Measurements from ENCODE around the gene GLB1L2. TPM values are rescaled to one million over a fixed set of nuclear protein-coding genes. Genes with fewer than 3 reads are reported as not detected.

The GLB1L2 gene
- total and polyA plus RNA-seq, 2 donors = 0.46 to 0.47 TPM

GRCh38 chr11:134290646-134291045 lies 41.1 kb upstream of the GLB1L2 start:
- DNase-seq (ENCODE audit: low read depth in 6 of 9, low spot score in 9 of 9) = no peak
- WGBS = 97% methylated on average over 7 of the region's 7 CpGs
- Histone ChIP-seq H3K4me1 (ENCODE audit: control insufficient read depth in 2 of 2, insufficient read depth in 2 of 2, low read length in 2 of 2) (no peaks in the 10 kb centered on the region), H3K27me3 (ENCODE audit: control insufficient read depth in 2 of 2, insufficient read depth in 1 of 2, low read length in 1 of 2) (peaks cover 0 to 3% of the 10 kb centered on the region in 2 donors), H3K4me3 (ENCODE audit: low read length in 2 of 2) (no peak overlapping the region), H3K27ac (ENCODE audit: low read depth in 1 of 2, low read length in 1 of 2) (no peak overlapping the region), H3K36me3 (ENCODE audit: control insufficient read depth in 2 of 2, insufficient read depth in 2 of 2, low read length in 1 of 2) (no peaks in the 10 kb centered on the region), H3K9me3 (ENCODE audit: control insufficient read depth in 2 of 2, insufficient read depth in 1 of 2, low read length in 1 of 2) (no peaks in the 10 kb centered on the region)

- Histone ChIP-seq H3K27me3 (ENCODE audit: control insufficient read depth in 2 of 2, insufficient read depth in 1 of 2, low read length in 1 of 2) (peaks cover 0 to 3% of the 10 kb centered on the region in 2 donors), H3K4me1 (ENCODE audit: control insufficient read depth in 2 of 2, insufficient read depth in 2 of 2, low read length in 2 of 2) (no peaks in the 10 kb centered on the region), H3K9me3 (ENCODE audit: control insufficient read depth in 2 of 2, insufficient read depth in 1 of 2, low read length in 1 of 2) (no peaks in the 10 kb centered on the region), H3K4me3 (ENCODE audit: low read length in 2 of 2) (no peak overlapping the region), H3K27ac (ENCODE audit: low read depth in 1 of 2, low read length in 1 of 2) (no peak overlapping the region), H3K36me3 (ENCODE audit: control insufficient read depth in 2 of 2, insufficient read depth in 2 of 2, low read length in 1 of 2) (no peaks in the 10 kb centered on the region)
- WGBS = 97% methylated on average over 6 of the region's 6 CpGs
- DNase-seq (ENCODE audit: low read depth in 6 of 9, low spot score in 9 of 9) = no peak
Observed at GRCh38 chr11:134291196-134291595, 40.6 kb upstream of the GLB1L2 start.

- no peak for DNase-seq (ENCODE audit: low read depth in 6 of 9, low spot score in 9 of 9)
- Histone ChIP-seq H3K27ac (ENCODE audit: low read depth in 1 of 2, low read length in 1 of 2) (no peak overlapping the region), H3K36me3 (ENCODE audit: control insufficient read depth in 2 of 2, insufficient read depth in 2 of 2, low read length in 1 of 2) (no peaks in the 10 kb centered on the region), H3K4me3 (ENCODE audit: low read length in 2 of 2) (no peak overlapping the region), H3K4me1 (ENCODE audit: control insufficient read depth in 2 of 2, insufficient read depth in 2 of 2, low read length in 2 of 2) (no peaks in the 10 kb centered on the region), H3K27me3 (ENCODE audit: control insufficient read depth in 2 of 2, insufficient read depth in 1 of 2, low read length in 1 of 2) (peaks cover 0 to 3% of the 10 kb centered on the region in 2 donors), H3K9me3 (ENCODE audit: control insufficient read depth in 2 of 2, insufficient read depth in 1 of 2, low read length in 1 of 2) (no peaks in the 10 kb centered on the region)
- 95% methylated on average over 15 of the region's 15 CpGs for WGBS
Observed at GRCh38 chr11:134292661-134293060, 39.1 kb upstream of the GLB1L2 start.

GRCh38 chr11:134293119-134294113 lies 38.4 kb upstream of the GLB1L2 start:
- no peak for DNase-seq (ENCODE audit: low read depth in 6 of 9, low spot score in 9 of 9)
- Histone ChIP-seq H3K9me3 (ENCODE audit: control insufficient read depth in 2 of 2, insufficient read depth in 1 of 2, low read length in 1 of 2) (no peaks in the 10 kb centered on the region), H3K4me1 (ENCODE audit: control insufficient read depth in 2 of 2, insufficient read depth in 2 of 2, low read length in 2 of 2) (no peaks in the 10 kb centered on the region), H3K4me3 (ENCODE audit: low read length in 2 of 2) (no peak overlapping the region), H3K36me3 (ENCODE audit: control insufficient read depth in 2 of 2, insufficient read depth in 2 of 2, low read length in 1 of 2) (no peaks in the 10 kb centered on the region), H3K27ac (ENCODE audit: low read depth in 1 of 2, low read length in 1 of 2) (no peak overlapping the region), H3K27me3 (ENCODE audit: control insufficient read depth in 2 of 2, insufficient read depth in 1 of 2, low read length in 1 of 2) (peaks cover 0 to 3% of the 10 kb centered on the region in 2 donors)
- WGBS = 91% methylated on average over 20 of the region's 20 CpGs

- no peaks in the 10 kb centered on the region for H3K9me3 ChIP-seq (ENCODE audit: control insufficient read depth in 2 of 2, insufficient read depth in 1 of 2, low read length in 1 of 2)
- peaks cover 0 to 3% of the 10 kb centered on the region in 2 donors for H3K27me3 ChIP-seq (ENCODE audit: control insufficient read depth in 2 of 2, insufficient read depth in 1 of 2, low read length in 1 of 2)
- no peak for DNase-seq (ENCODE audit: low read depth in 6 of 9, low spot score in 9 of 9)
- no peaks in the 10 kb centered on the region for H3K36me3 ChIP-seq (ENCODE audit: control insufficient read depth in 2 of 2, insufficient read depth in 2 of 2, low read length in 1 of 2)
- H3K4me3 ChIP-seq (ENCODE audit: low read length in 2 of 2) = no peak overlapping the region
- no peaks in the 10 kb centered on the region for H3K4me1 ChIP-seq (ENCODE audit: control insufficient read depth in 2 of 2, insufficient read depth in 2 of 2, low read length in 2 of 2)
- H3K27ac ChIP-seq (ENCODE audit: low read depth in 1 of 2, low read length in 1 of 2) = no peak overlapping the region
- WGBS = 89% methylated on average over 9 of the region's 9 CpGs
Observed at GRCh38 chr11:134294664-134295063, 37.1 kb upstream of the GLB1L2 start.

- Histone ChIP-seq H3K27ac (ENCODE audit: low read depth in 1 of 2, low read length in 1 of 2) (no peak overlapping the region), H3K4me3 (ENCODE audit: low read length in 2 of 2) (no peak overlapping the region), H3K27me3 (ENCODE audit: control insufficient read depth in 2 of 2, insufficient read depth in 1 of 2, low read length in 1 of 2) (peaks cover 0 to 6% of the 10 kb centered on the region in 2 donors), H3K9me3 (ENCODE audit: control insufficient read depth in 2 of 2, insufficient read depth in 1 of 2, low read length in 1 of 2) (no peaks in the 10 kb centered on the region), H3K36me3 (ENCODE audit: control insufficient read depth in 2 of 2, insufficient read depth in 2 of 2, low read length in 1 of 2) (no peaks in the 10 kb centered on the region), H3K4me1 (ENCODE audit: control insufficient read depth in 2 of 2, insufficient read depth in 2 of 2, low read length in 2 of 2) (no peaks in the 10 kb centered on the region)
- 89% methylated on average over 12 of the region's 12 CpGs for WGBS
- no peak for DNase-seq (ENCODE audit: low read depth in 6 of 9, low spot score in 9 of 9)
Observed at GRCh38 chr11:134312223-134312622, 19.6 kb upstream of the GLB1L2 start.

- DNase-seq (ENCODE audit: low read depth in 6 of 9, low spot score in 9 of 9) = no peak
- no peak overlapping the region for H3K4me3 ChIP-seq (ENCODE audit: low read length in 2 of 2)
- 77% methylated on average over 5 of the region's 5 CpGs for WGBS
- no peaks in the 10 kb centered on the region for H3K4me1 ChIP-seq (ENCODE audit: control insufficient read depth in 2 of 2, insufficient read depth in 2 of 2, low read length in 2 of 2)
- no peaks in the 10 kb centered on the region for H3K36me3 ChIP-seq (ENCODE audit: control insufficient read depth in 2 of 2, insufficient read depth in 2 of 2, low read length in 1 of 2)
- no peaks in the 10 kb centered on the region for H3K9me3 ChIP-seq (ENCODE audit: control insufficient read depth in 2 of 2, insufficient read depth in 1 of 2, low read length in 1 of 2)
- H3K27ac ChIP-seq (ENCODE audit: low read depth in 1 of 2, low read length in 1 of 2) = no peak overlapping the region
- H3K27me3 ChIP-seq (ENCODE audit: control insufficient read depth in 2 of 2, insufficient read depth in 1 of 2, low read length in 1 of 2) = peaks cover 0 to 6% of the 10 kb centered on the region in 2 donors
Observed at GRCh38 chr11:134312807-134313206, 19.0 kb upstream of the GLB1L2 start.

- H3K4me1 ChIP-seq (ENCODE audit: control insufficient read depth in 2 of 2, insufficient read depth in 2 of 2, low read length in 2 of 2) = no peaks in the 10 kb centered on the region
- WGBS = 93% methylated on average over 10 of the region's 10 CpGs
Observed at GRCh38 chr11:134313379-134313778, 18.4 kb upstream of the GLB1L2 start.

GRCh38 chr11:134313821-134314607 lies 17.8 kb upstream of the GLB1L2 start:
- WGBS = 95% methylated on average over 9 of the region's 9 CpGs
- no peak overlapping the region for H3K27ac ChIP-seq (ENCODE audit: low read depth in 1 of 2, low read length in 1 of 2)
- no peak for DNase-seq (ENCODE audit: low read depth in 6 of 9, low spot score in 9 of 9)
- no peaks in the 10 kb centered on the region for H3K9me3 ChIP-seq (ENCODE audit: control insufficient read depth in 2 of 2, insufficient read depth in 1 of 2, low read length in 1 of 2)
- H3K4me1 ChIP-seq (ENCODE audit: control insufficient read depth in 2 of 2, insufficient read depth in 2 of 2, low read length in 2 of 2) = no peaks in the 10 kb centered on the region
- H3K4me3 ChIP-seq (ENCODE audit: low read length in 2 of 2) = no peak overlapping the region
- peaks cover 0 to 6% of the 10 kb centered on the region in 2 donors for H3K27me3 ChIP-seq (ENCODE audit: control insufficient read depth in 2 of 2, insufficient read depth in 1 of 2, low read length in 1 of 2)
- no peaks in the 10 kb centered on the region for H3K36me3 ChIP-seq (ENCODE audit: control insufficient read depth in 2 of 2, insufficient read depth in 2 of 2, low read length in 1 of 2)

More at GRCh38 chr11:134313379-134313778, 18.4 kb upstream of the GLB1L2 start:
- H3K36me3 ChIP-seq (ENCODE audit: control insufficient read depth in 2 of 2, insufficient read depth in 2 of 2, low read length in 1 of 2) = no peaks in the 10 kb centered on the region
- no peaks in the 10 kb centered on the region for H3K9me3 ChIP-seq (ENCODE audit: control insufficient read depth in 2 of 2, insufficient read depth in 1 of 2, low read length in 1 of 2)
- no peak for DNase-seq (ENCODE audit: low read depth in 6 of 9, low spot score in 9 of 9)
- no peak overlapping the region for H3K27ac ChIP-seq (ENCODE audit: low read depth in 1 of 2, low read length in 1 of 2)
- H3K27me3 ChIP-seq (ENCODE audit: control insufficient read depth in 2 of 2, insufficient read depth in 1 of 2, low read length in 1 of 2) = peaks cover 0 to 6% of the 10 kb centered on the region in 2 donors
- H3K4me3 ChIP-seq (ENCODE audit: low read length in 2 of 2) = no peak overlapping the region

Data from thymus (tissue), 11 donors.